SK-N-SH (cell line): ENCODE results near the gene ALDH1L1. TPM values are rescaled to one million over a fixed set of nuclear protein-coding genes. Genes with fewer than 3 reads are reported as not detected.

Source experiments
- CTCF ChIA-PET: fragments of 300-600, 350-600 bp; formaldehyde crosslinking; extraction: SDS; loops from one replicate; lab custom pipeline; 2021; lab: Yijun Ruan, JAX
- POLR2A ChIA-PET: fragments of 350-600 bp; sonication (Branson Sonifier 250); formaldehyde crosslinking; extraction: SDS; loops from one replicate; lab custom pipeline; 2020; ENCODE audit warnings: antibody characterized with exemption, inconsistent platforms; lab: Yijun Ruan, JAX
- DNase-seq: peaks from one replicate; pipeline ENCODE4 v3.0.0; 2012
- H2AFZ ChIP-seq: fragments of 200-600 bp; sonication (generic); 2 replicates; pipeline ENCODE4 v1.8.1; 2016; ENCODE audit warnings: antibody characterized with exemption, mild to moderate bottlenecking, low read depth
- H3F3A ChIP-seq: fragments of 200-600 bp; sonication (generic); replicated peaks from 2 replicates; pipeline ENCODE3; 2016; ENCODE audit warnings: antibody characterized with exemption, mild to moderate bottlenecking; ENCODE audit not compliant: insufficient read depth
- H3K27ac ChIP-seq, 2 experiments: fragments of 200-500 bp in 1 of 2; fragments of 200-600 bp in 1 of 2; sonication (Bioruptor generic) in 1 of 2; sonication (generic), shearing (Covaris generic) in 1 of 2; 2 replicates each; pipeline versions ENCODE4 v1.5.1 to v1.6.1; 2014 to 2016; ENCODE audit warnings: low read depth in 2 of 2, inconsistent platforms in 1 of 2, low read length in 1 of 2, mild to moderate bottlenecking in 1 of 2, mixed read lengths in 1 of 2
- H3K27me3 ChIP-seq: fragments of 200-600 bp; sonication (generic), shearing (Covaris generic); 2 replicates; pipeline ENCODE4 v1.6.1; 2016; ENCODE audit warnings: mixed run types; ENCODE audit not compliant: insufficient read depth
- H3K36me3 ChIP-seq, 2 experiments: fragments of 200-500 bp in 1 of 2; fragments of 200-600 bp in 1 of 2; sonication (Bioruptor generic) in 1 of 2; sonication (generic) in 1 of 2; replicated peaks in 1 of 2; 2 replicates each; pipeline versions ENCODE3 to v1.5.1; 2014 to 2016; ENCODE audit warnings: low read length in 1 of 2, mild to moderate bottlenecking in 1 of 2; ENCODE audit not compliant: insufficient read depth in 2 of 2, control insufficient read depth in 1 of 2
- H3K4me1 ChIP-seq, 2 experiments: fragments of 200-500 bp in 1 of 2; fragments of 200-600 bp in 1 of 2; sonication (Bioruptor generic) in 1 of 2; sonication (generic), shearing (Covaris generic) in 1 of 2; 2 replicates each; pipeline versions ENCODE4 v1.5.1 to v1.6.1; 2014 to 2016; ENCODE audit warnings: low read depth in 1 of 2, low read length in 1 of 2, mixed run types in 1 of 2; ENCODE audit not compliant: insufficient read depth in 2 of 2, control insufficient read depth in 1 of 2
- H3K4me2 ChIP-seq: fragments of 200-600 bp; sonication (generic), shearing (Covaris generic); 2 replicates; pipeline ENCODE4 v1.6.1; 2017; ENCODE audit warnings: mixed run types
- H3K4me3 ChIP-seq, 2 experiments: fragments of 200-500 bp in 1 of 2; fragments of 200-600 bp in 1 of 2; sonication (Bioruptor generic) in 1 of 2; sonication (generic), shearing (Covaris generic) in 1 of 2; 2 replicates each; pipeline versions ENCODE4 v1.5.1 to v1.8.1; 2014 to 2016; ENCODE audit warnings: low read depth in 2 of 2, inconsistent platforms in 1 of 2, low read length in 1 of 2, mild to moderate bottlenecking in 1 of 2, mixed read lengths in 1 of 2, moderate library complexity in 1 of 2
- H3K79me2 ChIP-seq: fragments of 200-600 bp; sonication (generic); 2 replicates; pipeline ENCODE4 v1.8.1; 2017; ENCODE audit warnings: mild to moderate bottlenecking; ENCODE audit not compliant: insufficient read depth
- H3K9ac ChIP-seq: fragments of 200-600 bp; sonication (generic); 2 replicates; pipeline ENCODE4 v1.6.1; 2017; ENCODE audit warnings: mixed run types
- H3K9me2 ChIP-seq: fragments of 200-600 bp; sonication (generic); 2 replicates; pipeline ENCODE4 v1.6.1; 2017; ENCODE audit warnings: mixed run types
- H3K9me3 ChIP-seq: fragments of 200-600 bp; sonication (generic); 2 replicates; pipeline ENCODE4 v1.6.1; 2017; ENCODE audit warnings: mixed run types, mild to moderate bottlenecking, moderate library complexity
- H4K20me1 ChIP-seq: fragments of 200-600 bp; sonication (generic); 2 replicates; pipeline ENCODE4 v1.6.1; 2017; ENCODE audit warnings: mild to moderate bottlenecking, mixed run types; ENCODE audit not compliant: insufficient read depth
- ELF1 ChIP-seq: IDR thresholded peaks from 2 replicates; pipeline ENCODE4 v1.4.0; 2012
- EZH2phosphoT487 ChIP-seq: fragments of 200-600 bp; sonication (generic); IDR thresholded peaks from 2 replicates; pipeline ENCODE4 v1.6.1; 2017; ENCODE audit warnings: low read depth, mixed run types, mild to moderate bottlenecking, antibody characterized with exemption, moderate library complexity, borderline replicate concordance
- IRF3 ChIP-seq: fragments of 150-350 bp; IDR thresholded peaks from 2 replicates; pipeline ENCODE4 v1.6.1; 2016; ENCODE audit warnings: mild to moderate bottlenecking, low read depth, low read length
- JUND ChIP-seq: IDR thresholded peaks from 2 replicates; pipeline ENCODE4 v1.4.0; 2012
- MAX ChIP-seq: IDR thresholded peaks from 2 replicates; pipeline ENCODE4 v1.4.0; 2012; ENCODE audit warnings: low read depth
- MXI1 ChIP-seq: IDR thresholded peaks from 2 replicates; pipeline ENCODE4 v1.6.1; 2012; ENCODE audit warnings: mild to moderate bottlenecking, low read depth, low read length, improper control_type of control experiment
- NFIC ChIP-seq: IDR thresholded peaks from 2 replicates; pipeline ENCODE4 v1.4.0; 2012; ENCODE audit warnings: borderline replicate concordance
- PBX3 ChIP-seq: IDR thresholded peaks from 2 replicates; pipeline ENCODE4; 2012
- POLR2AphosphoS5 ChIP-seq: IDR thresholded peaks from 2 replicates; pipeline ENCODE4 v1.6.1; 2012; ENCODE audit warnings: low read depth, low read length
- RAD21 ChIP-seq: IDR thresholded peaks from 2 replicates; pipeline ENCODE4 v1.6.1; 2012; ENCODE audit warnings: mild to moderate bottlenecking, low read length
- RCOR1 ChIP-seq: fragments of 150-350 bp; IDR thresholded peaks from 2 replicates; pipeline ENCODE4 v1.6.1; 2017; ENCODE audit warnings: antibody characterized with exemption, low read length
- SMC3 ChIP-seq: IDR thresholded peaks from 2 replicates; pipeline ENCODE4 v1.6.1; 2012; ENCODE audit warnings: low read depth, low read length, improper control_type of control experiment
- USF2 ChIP-seq: fragments of 150-350 bp; IDR thresholded peaks from 2 replicates; pipeline ENCODE4 v1.6.1; 2017; ENCODE audit warnings: antibody characterized with exemption, low read length, low read depth, borderline replicate concordance
- YY1 ChIP-seq: IDR thresholded peaks from 2 replicates; pipeline ENCODE4 v1.4.0; 2012; ENCODE audit warnings: low read depth, mild to moderate bottlenecking
- WGBS: methylation state at CpG from one replicate; pipeline ENCODE4 v1.1.6; 2017; ENCODE audit warnings: low lambda C conversion rate; 5-methylcytosine and 5-hydroxymethylcytosine counted together
- polyA plus RNA-seq, 3 experiments: library from polyadenylated mRNA; depleted of rRNA; stranded (reverse); fragments of >200 nt; gene quantifications; 2 replicates each; pipeline ENCODE4 v1.2.3, GENCODE V29; 2012

Gene ALDH1L1
- polyA plus RNA-seq, 1 of the 3 experiments (the other 2 are of a cell fraction): not detected

- Histone ChIP-seq H4K20me1 (no peaks in the 10 kb centered on the region), H3K4me1 (peaks cover 4 to 7% of the 10 kb centered on the region in 2 experiments; a peak in 1 of 4 replicates), H3K27ac (no peak overlapping the region), H3K79me2 (no peaks in the 10 kb centered on the region), H3K27me3 (no peaks in the 10 kb centered on the region), H2AFZ (no peak overlapping the region), H3F3A (no peaks in the 10 kb centered on the region), H3K4me3 (no peak overlapping the region), H3K9me2 (no peaks in the 10 kb centered on the region), H3K9me3 (no peaks in the 10 kb centered on the region), H3K9ac (no peak overlapping the region)
- DNase-seq: no peak
- POLR2A ChIA-PET: no interaction called here
- CTCF ChIA-PET: interaction anchor here (1.9 kb wide), 1 partner anchor 24 kb away, joined by 11 read pairs; no protein-coding TSS in a partner anchor
- 60% methylated on average over 12 of the region's 18 CpGs for WGBS
- no peak for TF ChIP-seq RCOR1
- no peak for TF ChIP-seq EZH2phosphoT487
- no peak for TF ChIP-seq IRF3
- TF ChIP-seq MAX: no peak
- no peak for TF ChIP-seq PBX3
- no peak for TF ChIP-seq ELF1
- no peak for TF ChIP-seq POLR2AphosphoS5
- TF ChIP-seq MXI1: no peak
- TF ChIP-seq JUND: no peak
- TF ChIP-seq USF2: no peak
- TF ChIP-seq YY1: no peak
- no peak for TF ChIP-seq RAD21
- TF ChIP-seq, all 33 proteins: peak for 0
- Histone ChIP-seq H3K36me3 (no peaks in the 10 kb centered on the region), H3K4me2 (no peak overlapping the region)
Measured at GRCh38 chr3:126158016-126158911, 22.1 kb downstream of the ALDH1L1 start.

- Histone ChIP-seq H3K9me3 (no peaks in the 10 kb centered on the region), H3K27ac (no peak overlapping the region), H3K79me2 (no peaks in the 10 kb centered on the region), H3K9ac (no peak overlapping the region), H3K9me2 (no peaks in the 10 kb centered on the region), H3K27me3 (no peaks in the 10 kb centered on the region), H4K20me1 (no peaks in the 10 kb centered on the region), H3F3A (no peaks in the 10 kb centered on the region), H3K4me2 (no peak overlapping the region), H3K4me3 (no peak overlapping the region), H2AFZ (no peak overlapping the region), H3K4me1 (peaks cover 2 to 4% of the 10 kb centered on the region in 2 experiments; a peak in 1 of 4 replicates), H3K36me3 (no peaks in the 10 kb centered on the region)
- DNase-seq: no peak
- POLR2A ChIA-PET: no interaction called here
- TF ChIP-seq SMC3 (no peak), NFIC (no peak)
- CTCF ChIA-PET: interaction anchor here (1.2 to 1.7 kb wide), 2 partner anchors 23 to 41 kb away, joined by 6 read pairs; no protein-coding TSS in a partner anchor
- WGBS: 81% methylated on average over 25 of the region's 26 CpGs
Measured at GRCh38 chr3:126157083-126157768, 23.2 kb downstream of the ALDH1L1 start.
